Measurements from ENCODE around the gene FBXL7. TPM values are rescaled to one million over a fixed set of nuclear protein-coding genes. Genes with fewer than 3 reads are reported as not detected.

Gene FBXL7
- polyA plus RNA-seq, 1 donor (not counting 4 experiments of a cell fraction or from before 2014, with no cell fraction given), result 0.22 TPM

DNA sequence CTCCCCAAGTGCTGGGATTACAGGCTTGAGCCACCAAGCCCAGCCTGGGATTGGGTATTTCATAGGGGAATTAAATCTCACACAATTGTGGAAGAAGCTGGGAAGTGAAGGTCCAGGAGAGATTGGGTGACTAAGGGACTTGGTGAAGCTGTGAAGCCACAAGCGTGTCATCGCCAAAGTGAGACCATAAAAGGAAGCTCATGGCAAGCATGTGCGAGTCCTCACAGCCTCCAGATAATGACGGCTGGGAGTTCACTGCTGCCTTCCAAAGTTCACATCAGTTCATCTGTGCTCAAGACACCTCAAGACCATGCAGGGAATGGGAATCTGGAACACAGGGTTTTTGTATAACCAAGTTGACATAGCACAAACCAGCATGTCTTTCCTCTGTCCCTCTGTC is 469.0 kb downstream of the FBXL7 start:
- H3K4me2 ChIP-seq (ENCODE audit: control insufficient read depth, extremely low read depth, insufficient read depth, low read depth, low read length), result no peak overlapping the region
- no peaks in the 10 kb centered on the region for H3K27me3 ChIP-seq (ENCODE audit: control insufficient read depth, extremely low read depth, insufficient read depth, low read length)
- no peaks in the 10 kb centered on the region for H3K36me3 ChIP-seq (ENCODE audit: control insufficient read depth in 2 of 2, extremely low read depth in 1 of 2, insufficient read depth in 2 of 2, low read length in 2 of 2)
- no peaks in the 10 kb centered on the region for H3K79me2 ChIP-seq (ENCODE audit: control insufficient read depth, insufficient read depth, low read length)
- H3K9me1 ChIP-seq (ENCODE audit: control insufficient read depth, extremely low read depth, insufficient read depth, low read length), result no peaks in the 10 kb centered on the region
- DNase-seq (ENCODE audit: low read depth, low spot score), result no peak
- no peaks in the 10 kb centered on the region for H3K9me3 ChIP-seq (ENCODE audit: control insufficient read depth, low read depth, low read length)
- dilution Hi-C loops (cut with MboI; ENCODE audit: extremely low pct_ligation_motif_present, low sequenced_read_pairs), result no loop called here
- H3K4me3 ChIP-seq (ENCODE audit: control insufficient read depth in 2 of 3, extremely low read depth in 1 of 3, insufficient read depth in 2 of 3, low read depth in 1 of 3, low read length in 3 of 3), result no peak overlapping the region
- TF ChIP-seq, protein P1, sequence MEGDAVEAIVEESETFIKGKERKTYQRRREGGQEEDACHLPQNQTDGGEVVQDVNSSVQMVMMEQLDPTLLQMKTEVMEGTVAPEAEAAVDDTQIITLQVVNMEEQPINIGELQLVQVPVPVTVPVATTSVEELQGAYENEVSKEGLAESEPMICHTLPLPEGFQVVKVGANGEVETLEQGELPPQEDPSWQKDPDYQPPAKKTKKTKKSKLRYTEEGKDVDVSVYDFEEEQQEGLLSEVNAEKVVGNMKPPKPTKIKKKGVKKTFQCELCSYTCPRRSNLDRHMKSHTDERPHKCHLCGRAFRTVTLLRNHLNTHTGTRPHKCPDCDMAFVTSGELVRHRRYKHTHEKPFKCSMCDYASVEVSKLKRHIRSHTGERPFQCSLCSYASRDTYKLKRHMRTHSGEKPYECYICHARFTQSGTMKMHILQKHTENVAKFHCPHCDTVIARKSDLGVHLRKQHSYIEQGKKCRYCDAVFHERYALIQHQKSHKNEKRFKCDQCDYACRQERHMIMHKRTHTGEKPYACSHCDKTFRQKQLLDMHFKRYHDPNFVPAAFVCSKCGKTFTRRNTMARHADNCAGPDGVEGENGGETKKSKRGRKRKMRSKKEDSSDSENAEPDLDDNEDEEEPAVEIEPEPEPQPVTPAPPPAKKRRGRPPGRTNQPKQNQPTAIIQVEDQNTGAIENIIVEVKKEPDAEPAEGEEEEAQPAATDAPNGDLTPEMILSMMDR (optimal IDR thresholded peaks at IDR 0.05 in 1 of 3, IDR thresholded peaks at IDR 0.05 in 1 of 3, conservative IDR thresholded peaks at IDR 0.05 in 1 of 3; ENCODE audit: extremely low read depth in 1 of 3, insufficient read depth in 2 of 3, low read length in 3 of 3), result no peak
- no peak for TF ChIP-seq EZH2 (IDR thresholded peaks at IDR 0.05; ENCODE audit: low read length)
- no peak for FAIRE-seq
- no peaks in the 10 kb centered on the region for H4K20me1 ChIP-seq (ENCODE audit: control insufficient read depth, extremely low read depth, insufficient read depth, low read length)
- H3K9ac ChIP-seq (ENCODE audit: control insufficient read depth, extremely low read depth, insufficient read depth, low read length), result no peak overlapping the region
- H3K27ac ChIP-seq (ENCODE audit: control insufficient read depth, insufficient read depth, low read length), result no peak overlapping the region
- H3K4me1 ChIP-seq (ENCODE audit: control insufficient read depth, extremely low read depth, insufficient read depth, low read length), result no peaks in the 10 kb centered on the region
- H2AFZ ChIP-seq (ENCODE audit: control insufficient read depth, low read length), result no peak overlapping the region

- no peak for FAIRE-seq
- H3K9me1 ChIP-seq (ENCODE audit: control insufficient read depth, extremely low read depth, insufficient read depth, low read length), result no peaks in the 10 kb centered on the region
- dilution Hi-C loops (cut with MboI; ENCODE audit: extremely low pct_ligation_motif_present, low sequenced_read_pairs), result no loop called here
Measured at GRCh38 chr5:15977851-15978250, 477.9 kb downstream of the FBXL7 start.

More at GRCh38 chr5:15977851-15978250, 477.9 kb downstream of the FBXL7 start:
- Histone ChIP-seq H3K27me3 (ENCODE audit: control insufficient read depth, extremely low read depth, insufficient read depth, low read length) (no peaks in the 10 kb centered on the region), H3K27ac (ENCODE audit: control insufficient read depth, insufficient read depth, low read length) (no peak overlapping the region), H3K36me3 (ENCODE audit: control insufficient read depth in 2 of 2, extremely low read depth in 1 of 2, insufficient read depth in 2 of 2, low read length in 2 of 2) (no peaks in the 10 kb centered on the region), H3K9me3 (ENCODE audit: control insufficient read depth, low read depth, low read length) (no peaks in the 10 kb centered on the region), H3K4me3 (ENCODE audit: control insufficient read depth in 2 of 3, extremely low read depth in 1 of 3, insufficient read depth in 2 of 3, low read depth in 1 of 3, low read length in 3 of 3) (no peak overlapping the region), H3K4me2 (ENCODE audit: control insufficient read depth, extremely low read depth, insufficient read depth, low read depth, low read length) (no peak overlapping the region), H3K9ac (ENCODE audit: control insufficient read depth, extremely low read depth, insufficient read depth, low read length) (no peak overlapping the region), H2AFZ (ENCODE audit: control insufficient read depth, low read length) (no peak overlapping the region), H3K79me2 (ENCODE audit: control insufficient read depth, insufficient read depth, low read length) (no peaks in the 10 kb centered on the region), H3K4me1 (ENCODE audit: control insufficient read depth, extremely low read depth, insufficient read depth, low read length) (no peaks in the 10 kb centered on the region), H4K20me1 (ENCODE audit: control insufficient read depth, extremely low read depth, insufficient read depth, low read length) (no peaks in the 10 kb centered on the region)
- DNase-seq (ENCODE audit: low read depth, low spot score), result no peak
- TF ChIP-seq, protein P1 (optimal IDR thresholded peaks at IDR 0.05 in 1 of 3, IDR thresholded peaks at IDR 0.05 in 1 of 3, conservative IDR thresholded peaks at IDR 0.05 in 1 of 3; ENCODE audit: extremely low read depth in 1 of 3, insufficient read depth in 2 of 3, low read length in 3 of 3), result no peak
- no peak for TF ChIP-seq EZH2 (IDR thresholded peaks at IDR 0.05; ENCODE audit: low read length)
